ENCODE measurements around the gene C18orf54.
A peak's percentile ranks its signal among the peaks of the same experiment; 100 is the strongest.

The C18orf54 gene

GRCh38 chr18:54387631-54388030, 29.9 kb downstream of the C18orf54 start:
- TF ChIP-seq, protein P1, sequence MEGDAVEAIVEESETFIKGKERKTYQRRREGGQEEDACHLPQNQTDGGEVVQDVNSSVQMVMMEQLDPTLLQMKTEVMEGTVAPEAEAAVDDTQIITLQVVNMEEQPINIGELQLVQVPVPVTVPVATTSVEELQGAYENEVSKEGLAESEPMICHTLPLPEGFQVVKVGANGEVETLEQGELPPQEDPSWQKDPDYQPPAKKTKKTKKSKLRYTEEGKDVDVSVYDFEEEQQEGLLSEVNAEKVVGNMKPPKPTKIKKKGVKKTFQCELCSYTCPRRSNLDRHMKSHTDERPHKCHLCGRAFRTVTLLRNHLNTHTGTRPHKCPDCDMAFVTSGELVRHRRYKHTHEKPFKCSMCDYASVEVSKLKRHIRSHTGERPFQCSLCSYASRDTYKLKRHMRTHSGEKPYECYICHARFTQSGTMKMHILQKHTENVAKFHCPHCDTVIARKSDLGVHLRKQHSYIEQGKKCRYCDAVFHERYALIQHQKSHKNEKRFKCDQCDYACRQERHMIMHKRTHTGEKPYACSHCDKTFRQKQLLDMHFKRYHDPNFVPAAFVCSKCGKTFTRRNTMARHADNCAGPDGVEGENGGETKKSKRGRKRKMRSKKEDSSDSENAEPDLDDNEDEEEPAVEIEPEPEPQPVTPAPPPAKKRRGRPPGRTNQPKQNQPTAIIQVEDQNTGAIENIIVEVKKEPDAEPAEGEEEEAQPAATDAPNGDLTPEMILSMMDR (IDR thresholded peaks at IDR 0.05; ENCODE audit: low read depth, low read length, missing control alignments) = no peak
- H3K4me3 ChIP-seq (replicated peaks; ENCODE audit: low read depth, low read length) = no peak overlapping the region
- peak; percentile 27 for DNase-seq (ENCODE audit: extremely low read depth, low read depth)

DNA sequence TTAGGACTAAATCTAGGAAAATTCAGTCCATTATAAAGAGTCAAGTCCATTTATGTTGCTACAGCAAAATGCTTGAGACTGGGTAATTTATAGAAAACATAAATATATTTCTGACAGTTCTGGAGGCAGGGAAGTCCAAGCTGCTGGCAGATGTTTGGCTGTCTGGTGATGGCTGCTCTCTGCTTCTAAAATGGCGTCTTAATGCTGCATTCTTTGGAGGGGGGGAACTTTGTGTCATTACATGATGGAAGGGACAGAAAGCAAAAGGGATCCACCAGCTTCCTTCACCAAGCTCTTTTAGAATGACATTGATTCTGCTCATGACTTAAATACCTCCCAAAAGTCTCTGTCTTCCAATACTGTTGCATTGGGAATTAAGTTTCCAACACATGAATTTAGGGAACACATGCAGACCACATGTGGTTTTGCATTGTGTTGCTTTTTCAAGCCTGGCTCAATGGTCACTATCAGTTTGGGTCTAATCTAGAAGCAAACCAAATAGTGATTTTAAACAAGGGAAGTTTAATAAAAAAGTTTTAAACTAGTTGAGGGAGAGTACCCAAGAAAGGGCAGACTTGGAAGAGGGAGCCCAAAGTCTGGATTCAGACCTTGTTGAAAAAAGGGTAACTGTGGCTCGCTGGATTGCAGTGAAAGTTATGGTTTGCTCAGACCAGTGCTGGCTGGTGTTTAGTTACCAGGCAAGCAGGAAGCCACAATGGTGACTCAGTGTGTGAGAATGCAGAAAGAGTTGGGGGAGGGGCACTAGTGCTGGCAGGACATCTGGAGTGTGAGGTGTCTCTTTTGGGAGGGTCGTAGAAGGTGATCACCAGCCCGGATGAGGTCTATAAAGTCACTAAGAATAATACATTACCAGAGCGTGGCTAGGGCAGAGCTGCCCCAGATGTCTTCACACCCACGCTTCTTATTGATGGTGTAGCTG, 30.8 kb downstream of the C18orf54 start:
- TF ChIP-seq, protein P1 (IDR thresholded peaks at IDR 0.05; ENCODE audit: low read depth, low read length, missing control alignments) = no peak
- peak; percentile 98 for DNase-seq (ENCODE audit: extremely low read depth, low read depth)
- no peak overlapping the region for H3K4me3 ChIP-seq (replicated peaks; ENCODE audit: low read depth, low read length)

DNA sequence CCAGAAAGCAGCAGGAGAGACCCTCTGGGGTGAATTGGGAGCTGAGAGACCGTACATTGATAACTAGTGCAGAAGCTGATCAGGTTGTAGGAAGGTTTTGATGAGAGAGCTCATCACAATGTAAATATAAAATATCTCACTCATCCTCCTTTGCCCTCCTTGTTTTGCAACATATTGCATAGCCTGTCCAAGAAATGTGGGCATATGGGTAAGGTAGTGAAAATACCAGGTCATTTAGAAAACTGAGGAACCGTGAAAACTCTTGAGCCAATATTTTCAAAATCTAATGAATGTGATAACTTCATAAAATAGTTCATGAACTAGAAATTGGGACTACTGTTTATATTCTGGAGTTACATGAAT, 31.4 kb downstream of the C18orf54 start:
- H3K4me3 ChIP-seq (replicated peaks; ENCODE audit: low read depth, low read length) = no peak overlapping the region
- TF ChIP-seq, protein P1 (IDR thresholded peaks at IDR 0.05; ENCODE audit: low read depth, low read length, missing control alignments) = no peak
- DNase-seq (ENCODE audit: extremely low read depth, low read depth) = no peak

DNA sequence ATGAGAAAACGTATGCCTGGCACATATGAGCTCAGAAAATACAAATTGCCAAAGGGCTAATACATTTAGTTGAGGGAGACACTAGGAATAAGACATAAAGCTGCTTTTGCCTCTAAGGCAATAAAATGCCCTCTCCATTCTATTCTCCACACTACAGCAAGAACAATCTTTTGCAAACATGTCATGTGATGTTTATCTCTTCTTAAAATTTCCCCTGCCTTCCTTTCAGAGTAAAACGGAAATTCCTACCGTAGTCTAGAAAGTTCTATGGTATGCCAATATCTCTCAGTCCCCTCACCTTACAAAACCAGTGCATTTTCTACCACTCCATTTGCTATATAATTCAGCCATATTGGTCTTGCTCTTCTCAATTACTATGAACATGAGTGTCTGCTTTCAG, 33.1 kb downstream of the C18orf54 start:
- no peak for DNase-seq (ENCODE audit: extremely low read depth, low read depth)
- TF ChIP-seq, protein P1 (IDR thresholded peaks at IDR 0.05; ENCODE audit: low read depth, low read length, missing control alignments) = no peak
- no peak overlapping the region for H3K4me3 ChIP-seq (replicated peaks; ENCODE audit: low read depth, low read length)

- peak; percentile 61 for DNase-seq (ENCODE audit: extremely low read depth, low read depth)
- H3K4me3 ChIP-seq (replicated peaks; ENCODE audit: low read depth, low read length) = no peak overlapping the region
- TF ChIP-seq, protein P1 (IDR thresholded peaks at IDR 0.05; ENCODE audit: low read depth, low read length, missing control alignments) = peak; percentile 50
Measured at GRCh38 chr18:54392543-54393023, 34.9 kb downstream of the C18orf54 start.

GRCh38 chr18:54393648-54394294, 36.1 kb downstream of the C18orf54 start:
- DNase-seq (ENCODE audit: extremely low read depth, low read depth) = no peak
- TF ChIP-seq, protein P1 (IDR thresholded peaks at IDR 0.05; ENCODE audit: low read depth, low read length, missing control alignments) = no peak
- H3K4me3 ChIP-seq (replicated peaks; ENCODE audit: low read depth, low read length) = no peak overlapping the region

Measured in HFF-Myc (cell line).